ENCODE measurements around the gene NKX2-3.

Gene NKX2-3

GRCh38 chr10:99527526-99528493 is 4.9 kb upstream of the NKX2-3 start:
- TF ChIP-seq CTCF (IDR thresholded peaks at IDR 0.05; ENCODE audit: insufficient read depth, low read depth, low read length, missing control alignments), result no peak
- DNase-seq (ENCODE audit: low read depth), result no peak
- no peak overlapping the region for H3K4me3 ChIP-seq (ENCODE audit: low read depth, low read length)

- no peak for DNase-seq (ENCODE audit: low read depth)
- no peak for TF ChIP-seq CTCF (IDR thresholded peaks at IDR 0.05; ENCODE audit: insufficient read depth, low read depth, low read length, missing control alignments)
- no peak overlapping the region for H3K4me3 ChIP-seq (ENCODE audit: low read depth, low read length)
Measured at GRCh38 chr10:99528494-99529441, 4.0 kb upstream of the NKX2-3 start.

- no peak overlapping the region for H3K4me3 ChIP-seq (ENCODE audit: low read depth, low read length)
- no peak for DNase-seq (ENCODE audit: low read depth)
- TF ChIP-seq CTCF (IDR thresholded peaks at IDR 0.05; ENCODE audit: insufficient read depth, low read depth, low read length, missing control alignments), result no peak
Measured at GRCh38 chr10:99529591-99530107, 3.1 kb upstream of the NKX2-3 start.

- no peak for DNase-seq (ENCODE audit: low read depth)
- no peak for TF ChIP-seq CTCF (IDR thresholded peaks at IDR 0.05; ENCODE audit: insufficient read depth, low read depth, low read length, missing control alignments)
- H3K4me3 ChIP-seq (ENCODE audit: low read depth, low read length), result no peak overlapping the region
Measured at GRCh38 chr10:99530108-99531025, 2.4 kb upstream of the NKX2-3 start.

- TF ChIP-seq CTCF (IDR thresholded peaks at IDR 0.05; ENCODE audit: insufficient read depth, low read depth, low read length, missing control alignments), result no peak
- H3K4me3 ChIP-seq (ENCODE audit: low read depth, low read length), result no peak overlapping the region
- no peak for DNase-seq (ENCODE audit: low read depth)
Measured at GRCh38 chr10:99531026-99531695, 1.6 kb upstream of the NKX2-3 start.

Data from GM12865 (cell line).